Endometrial microvascular endothelial cells (primary cell): ENCODE measurements around the gene LPIN1. TPM values are rescaled to one million over a fixed set of nuclear protein-coding genes. Genes with fewer than 3 reads are reported as not detected.
"Not testable (repeated sequence)": the region's sequence is repeated elsewhere in the genome, so short reads cannot be mapped to it uniquely, and the experiment has no call there.

ENCODE experiments used
- in situ Hi-C: cut with HindIII; loops from 2 replicates; pipeline ENCODE4 v1.10.0; 2017; ENCODE audit warnings: low sequenced_read_pairs, low pct_unique_long_range_greater_than_20kb; ENCODE audit errors: inconsistent ontology term
- total RNA-seq: library from RNA; depleted of rRNA; stranded (reverse); fragments of >200 nt; gene quantifications from one replicate; pipeline ENCODE4 v1.2.3, GENCODE V29; 2015; ENCODE audit errors: inconsistent ontology term

The LPIN1 gene
- total RNA-seq, 1 donor from 2014 or later = 30.8 TPM

- in situ Hi-C loops = not testable (repeated sequence)
Observed at GRCh38 chr2:11816935-11817334, 70.5 kb downstream of the LPIN1 start.

- in situ Hi-C loops = no loop called here
Observed at GRCh38 chr2:11819235-11819729, 72.8 kb downstream of the LPIN1 start.

- in situ Hi-C loops = no loop called here
Observed at GRCh38 chr2:11820650-11821049, 74.2 kb downstream of the LPIN1 start.

GRCh38 chr2:11821705-11822104 is 75.3 kb downstream of the LPIN1 start:
- in situ Hi-C loops = no loop called here

GRCh38 chr2:11822359-11822745 is 75.9 kb downstream of the LPIN1 start:
- in situ Hi-C loops = not testable (repeated sequence)

GRCh38 chr2:11822746-11823451 is 76.5 kb downstream of the LPIN1 start:
- in situ Hi-C loops = no loop called here

- in situ Hi-C loops = no loop called here
Observed at GRCh38 chr2:11824901-11825828, 78.7 kb downstream of the LPIN1 start.

GRCh38 chr2:11827547-11827946 is 81.1 kb downstream of the LPIN1 start:
- in situ Hi-C loops = no loop called here

- in situ Hi-C loops = no loop called here
Observed at GRCh38 chr2:11828933-11829323, 82.5 kb downstream of the LPIN1 start.

- in situ Hi-C loops = no loop called here
Observed at GRCh38 chr2:11829324-11829946, 83.0 kb downstream of the LPIN1 start.

- in situ Hi-C loops = no loop called here
Observed at GRCh38 chr2:11829947-11830707, 83.7 kb downstream of the LPIN1 start.

GRCh38 chr2:11830708-11831301 is 84.4 kb downstream of the LPIN1 start:
- in situ Hi-C loops = no loop called here

- in situ Hi-C loops = no loop called here
Observed at GRCh38 chr2:11831415-11831814, 85.0 kb downstream of the LPIN1 start.

- in situ Hi-C loops = no loop called here
Observed at GRCh38 chr2:11832531-11832930, 86.1 kb downstream of the LPIN1 start.

- in situ Hi-C loops = no loop called here
Observed at GRCh38 chr2:11833601-11834000, 87.2 kb downstream of the LPIN1 start.

- in situ Hi-C loops = no loop called here
Observed at GRCh38 chr2:11835403-11835802, 89.0 kb downstream of the LPIN1 start.

GRCh38 chr2:11836647-11837219 is 90.3 kb downstream of the LPIN1 start:
- in situ Hi-C loops = no loop called here
